GM23338 (cell line): ENCODE data around the gene BMPR1B. TPM values are rescaled to one million over a fixed set of nuclear protein-coding genes. Genes with fewer than 3 reads are reported as not detected.

Experiments
- ATAC-seq: fragments of 200-7000 bp; cut with Tn5 transposase; 3 replicates; pipeline ENCODE4 v1.9.1; 2020
- DNase-seq: peaks from one replicate; pipeline ENCODE4 v3.0.0-alpha.2; 2015; ENCODE audit warnings: low spot score
- H2AFZ ChIP-seq: fragments of 200-600 bp; sonication (generic); 2 replicates; pipeline ENCODE4 v1.8.0; 2016; ENCODE audit warnings: antibody characterized with exemption, mild to moderate bottlenecking, moderate library complexity
- H3F3A ChIP-seq: fragments of 200-600 bp; sonication (generic); replicated peaks from 2 replicates; pipeline ENCODE4 v1.8.0; 2017; ENCODE audit warnings: antibody characterized with exemption, mixed run types, low read depth
- H3K27ac ChIP-seq: fragments of 200-600 bp; sonication (generic); 2 replicates; pipeline ENCODE4 v1.6.1; 2016; ENCODE audit warnings: low read depth
- H3K27me3 ChIP-seq: fragments of 200-600 bp; sonication (generic); 2 replicates; pipeline ENCODE4 v1.8.0; 2016; ENCODE audit warnings: mild to moderate bottlenecking, mixed run types, moderate library complexity; ENCODE audit not compliant: insufficient read depth
- H3K36me3 ChIP-seq: fragments of 200-600 bp; sonication (generic); 2 replicates; pipeline ENCODE4 v1.8.0; 2016; ENCODE audit warnings: mild to moderate bottlenecking; ENCODE audit not compliant: insufficient read depth
- H3K4me1 ChIP-seq: fragments of 200-600 bp; sonication (generic); 2 replicates; pipeline ENCODE4 v1.8.0; 2016; ENCODE audit warnings: mild to moderate bottlenecking, moderate library complexity; ENCODE audit not compliant: insufficient read depth
- H3K4me2 ChIP-seq: fragments of 200-600 bp; sonication (generic); 2 replicates; pipeline ENCODE4 v1.7.1; 2017; ENCODE audit warnings: mixed run types
- H3K4me3 ChIP-seq: fragments of 200-600 bp; sonication (generic); 2 replicates; pipeline ENCODE4 v1.6.1; 2016; ENCODE audit warnings: mixed run types
- H3K79me2 ChIP-seq: fragments of 200-600 bp; sonication (generic); replicated peaks from 2 replicates; pipeline ENCODE4 v1.8.0; 2017; ENCODE audit warnings: mild to moderate bottlenecking; ENCODE audit not compliant: insufficient read depth
- H3K9me2 ChIP-seq: fragments of 200-600 bp; sonication (generic); 2 replicates; pipeline ENCODE4 v1.8.0; 2017; ENCODE audit not compliant: insufficient read depth
- H4K20me1 ChIP-seq: fragments of 200-600 bp; sonication (generic); replicated peaks from 2 replicates; pipeline ENCODE4 v1.8.0; 2017; ENCODE audit warnings: mild to moderate bottlenecking; ENCODE audit not compliant: insufficient read depth
- H3K27ac Mint-ChIP-seq: 2 replicates; pipeline ENCODE4 v1.8.0; 2020; ENCODE audit warnings: inconsistent platforms, mild to moderate bottlenecking, moderate library complexity, mixed read lengths
- H3K27me3 Mint-ChIP-seq: 3 replicates; pipeline ENCODE4 v1.8.0; 2022; ENCODE audit warnings: low read depth, mild to moderate bottlenecking, moderate library complexity, mixed read lengths, inconsistent platforms; ENCODE audit not compliant: insufficient read depth, poor library complexity
- H3K36me3 Mint-ChIP-seq: 3 replicates; pipeline ENCODE4 v1.8.0; 2021; ENCODE audit warnings: low read depth, mild to moderate bottlenecking, inconsistent platforms, moderate library complexity, mixed read lengths
- H3K4me1 Mint-ChIP-seq: 3 replicates; pipeline ENCODE4 v1.8.0; 2020; ENCODE audit warnings: mild to moderate bottlenecking, inconsistent platforms, mixed read lengths
- H3K4me3 Mint-ChIP-seq: 3 replicates; pipeline ENCODE4 v1.8.0; 2021; ENCODE audit warnings: moderate library complexity, mild to moderate bottlenecking, inconsistent platforms, mixed read lengths
- H3K9me3 Mint-ChIP-seq: 3 replicates; pipeline ENCODE4 v1.8.0; 2020; ENCODE audit warnings: moderate library complexity, mild to moderate bottlenecking, inconsistent platforms, mixed read lengths
- CREB1 ChIP-seq: fragments of 250-450 bp; sonication (Bioruptor Pico); IDR thresholded peaks from 2 replicates; pipeline ENCODE4 v1.5.0; 2020; ENCODE audit warnings: low read depth, mild to moderate bottlenecking, moderate library complexity
- ETS1 ChIP-seq: IDR thresholded peaks from 2 replicates; pipeline ENCODE4 v1.6.1; 2016; ENCODE audit warnings: antibody characterized with exemption
- EZH2 ChIP-seq: fragments of 200-600 bp; sonication (generic); IDR thresholded peaks from one replicate; pipeline ENCODE4 v1.8.0; 2017; ENCODE audit warnings: antibody characterized with exemption, mild to moderate bottlenecking, low read depth; ENCODE audit not compliant: unreplicated experiment
- EZH2phosphoT487 ChIP-seq: fragments of 200-600 bp; sonication (generic); IDR thresholded peaks from one replicate; pipeline ENCODE4 v1.8.1; 2018; ENCODE audit warnings: antibody characterized with exemption; ENCODE audit not compliant: unreplicated experiment
- JUNB ChIP-seq: IDR thresholded peaks from one replicate; pipeline ENCODE4 v1.6.1; 2016; ENCODE audit warnings: antibody characterized with exemption; ENCODE audit not compliant: unreplicated experiment
- NANOG ChIP-seq: IDR thresholded peaks from 2 replicates; pipeline ENCODE4 v1.6.1; 2016; ENCODE audit warnings: antibody characterized with exemption, borderline replicate concordance
- POLR2AphosphoS5 ChIP-seq: IDR thresholded peaks from 2 replicates; pipeline ENCODE4 v1.6.1; 2016; ENCODE audit warnings: antibody characterized with exemption, low read depth
- REST ChIP-seq: IDR thresholded peaks from one replicate; pipeline ENCODE4 v1.6.1; 2018; ENCODE audit warnings: antibody characterized with exemption; ENCODE audit not compliant: unreplicated experiment
- STAT1 ChIP-seq: IDR thresholded peaks from one replicate; pipeline ENCODE4 v1.6.1; 2016; ENCODE audit warnings: antibody characterized with exemption; ENCODE audit not compliant: unreplicated experiment
- ZNF114 ChIP-seq: fragments of 250-450 bp; sonication (Bioruptor Pico); IDR thresholded peaks from 2 replicates; pipeline ENCODE4 v1.5.0; 2020; ENCODE audit warnings: mild to moderate bottlenecking, moderate library complexity
- ZNF331 ChIP-seq: fragments of 250-450 bp; sonication (Bioruptor Pico); IDR thresholded peaks from 2 replicates; pipeline ENCODE4 v1.5.0; 2020; ENCODE audit warnings: low read depth, mild to moderate bottlenecking, moderate library complexity
- polyA plus RNA-seq: library from polyadenylated mRNA; unstranded; fragments of >200 nt; fragmentation: Nextera tagmentation; extraction: Ambion mirVana; gene quantifications from 2 replicates; pipeline ENCODE4 v1.2.1, GENCODE V29; 2016
- total RNA-seq: library from RNA; depleted of rRNA; stranded (reverse); fragments of >200 nt; shearing (Covaris generic); gene quantifications from 2 replicates; pipeline ENCODE4 v1.2.3, GENCODE V29; 2014
- TF ChIP-seq, protein P1 (sequence below): fragments of 250-450 bp; sonication (Bioruptor Pico); IDR thresholded peaks from 2 replicates; pipeline ENCODE4 v1.5.0; 2020; ENCODE audit warnings: mild to moderate bottlenecking, moderate library complexity
- TF ChIP-seq, protein P2 (sequence below), 2 experiments: fragments of 200-600 bp in 1 of 2; sonication (generic) in 1 of 2; conservative IDR thresholded peaks; 2 replicates each; pipeline versions ENCODE4 v1.5.1 to v1.6.1; 2016 to 2017; ENCODE audit warnings: antibody characterized with exemption in 2 of 2, low read depth in 2 of 2, mild to moderate bottlenecking in 2 of 2, moderate library complexity in 1 of 2

The BMPR1B gene
- total and polyA plus RNA-seq, 2 experiments from 2014 or later, result 0.48 to 1.0 TPM

DNA sequence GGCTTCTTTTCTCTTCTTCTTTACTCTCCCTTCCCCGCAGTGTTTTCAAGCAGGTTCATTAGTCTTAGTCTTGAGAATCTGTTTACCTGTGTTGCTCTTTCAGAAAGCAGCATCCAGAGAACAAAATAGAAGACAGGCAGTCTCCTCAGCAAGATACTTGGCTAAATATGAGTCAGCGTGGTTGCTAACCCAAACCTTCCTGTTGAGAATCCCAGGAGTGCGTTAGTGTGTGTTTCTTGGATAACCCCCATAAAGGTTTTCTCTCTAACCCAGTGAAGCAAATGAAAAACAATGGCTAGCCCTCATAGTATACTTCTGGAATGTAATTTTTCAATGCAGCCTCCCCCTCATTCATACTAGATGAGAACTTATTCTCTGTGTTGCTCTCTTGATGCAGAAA lies 41.1 kb downstream of the BMPR1B start (continued):
- TF ChIP-seq, protein P1, sequence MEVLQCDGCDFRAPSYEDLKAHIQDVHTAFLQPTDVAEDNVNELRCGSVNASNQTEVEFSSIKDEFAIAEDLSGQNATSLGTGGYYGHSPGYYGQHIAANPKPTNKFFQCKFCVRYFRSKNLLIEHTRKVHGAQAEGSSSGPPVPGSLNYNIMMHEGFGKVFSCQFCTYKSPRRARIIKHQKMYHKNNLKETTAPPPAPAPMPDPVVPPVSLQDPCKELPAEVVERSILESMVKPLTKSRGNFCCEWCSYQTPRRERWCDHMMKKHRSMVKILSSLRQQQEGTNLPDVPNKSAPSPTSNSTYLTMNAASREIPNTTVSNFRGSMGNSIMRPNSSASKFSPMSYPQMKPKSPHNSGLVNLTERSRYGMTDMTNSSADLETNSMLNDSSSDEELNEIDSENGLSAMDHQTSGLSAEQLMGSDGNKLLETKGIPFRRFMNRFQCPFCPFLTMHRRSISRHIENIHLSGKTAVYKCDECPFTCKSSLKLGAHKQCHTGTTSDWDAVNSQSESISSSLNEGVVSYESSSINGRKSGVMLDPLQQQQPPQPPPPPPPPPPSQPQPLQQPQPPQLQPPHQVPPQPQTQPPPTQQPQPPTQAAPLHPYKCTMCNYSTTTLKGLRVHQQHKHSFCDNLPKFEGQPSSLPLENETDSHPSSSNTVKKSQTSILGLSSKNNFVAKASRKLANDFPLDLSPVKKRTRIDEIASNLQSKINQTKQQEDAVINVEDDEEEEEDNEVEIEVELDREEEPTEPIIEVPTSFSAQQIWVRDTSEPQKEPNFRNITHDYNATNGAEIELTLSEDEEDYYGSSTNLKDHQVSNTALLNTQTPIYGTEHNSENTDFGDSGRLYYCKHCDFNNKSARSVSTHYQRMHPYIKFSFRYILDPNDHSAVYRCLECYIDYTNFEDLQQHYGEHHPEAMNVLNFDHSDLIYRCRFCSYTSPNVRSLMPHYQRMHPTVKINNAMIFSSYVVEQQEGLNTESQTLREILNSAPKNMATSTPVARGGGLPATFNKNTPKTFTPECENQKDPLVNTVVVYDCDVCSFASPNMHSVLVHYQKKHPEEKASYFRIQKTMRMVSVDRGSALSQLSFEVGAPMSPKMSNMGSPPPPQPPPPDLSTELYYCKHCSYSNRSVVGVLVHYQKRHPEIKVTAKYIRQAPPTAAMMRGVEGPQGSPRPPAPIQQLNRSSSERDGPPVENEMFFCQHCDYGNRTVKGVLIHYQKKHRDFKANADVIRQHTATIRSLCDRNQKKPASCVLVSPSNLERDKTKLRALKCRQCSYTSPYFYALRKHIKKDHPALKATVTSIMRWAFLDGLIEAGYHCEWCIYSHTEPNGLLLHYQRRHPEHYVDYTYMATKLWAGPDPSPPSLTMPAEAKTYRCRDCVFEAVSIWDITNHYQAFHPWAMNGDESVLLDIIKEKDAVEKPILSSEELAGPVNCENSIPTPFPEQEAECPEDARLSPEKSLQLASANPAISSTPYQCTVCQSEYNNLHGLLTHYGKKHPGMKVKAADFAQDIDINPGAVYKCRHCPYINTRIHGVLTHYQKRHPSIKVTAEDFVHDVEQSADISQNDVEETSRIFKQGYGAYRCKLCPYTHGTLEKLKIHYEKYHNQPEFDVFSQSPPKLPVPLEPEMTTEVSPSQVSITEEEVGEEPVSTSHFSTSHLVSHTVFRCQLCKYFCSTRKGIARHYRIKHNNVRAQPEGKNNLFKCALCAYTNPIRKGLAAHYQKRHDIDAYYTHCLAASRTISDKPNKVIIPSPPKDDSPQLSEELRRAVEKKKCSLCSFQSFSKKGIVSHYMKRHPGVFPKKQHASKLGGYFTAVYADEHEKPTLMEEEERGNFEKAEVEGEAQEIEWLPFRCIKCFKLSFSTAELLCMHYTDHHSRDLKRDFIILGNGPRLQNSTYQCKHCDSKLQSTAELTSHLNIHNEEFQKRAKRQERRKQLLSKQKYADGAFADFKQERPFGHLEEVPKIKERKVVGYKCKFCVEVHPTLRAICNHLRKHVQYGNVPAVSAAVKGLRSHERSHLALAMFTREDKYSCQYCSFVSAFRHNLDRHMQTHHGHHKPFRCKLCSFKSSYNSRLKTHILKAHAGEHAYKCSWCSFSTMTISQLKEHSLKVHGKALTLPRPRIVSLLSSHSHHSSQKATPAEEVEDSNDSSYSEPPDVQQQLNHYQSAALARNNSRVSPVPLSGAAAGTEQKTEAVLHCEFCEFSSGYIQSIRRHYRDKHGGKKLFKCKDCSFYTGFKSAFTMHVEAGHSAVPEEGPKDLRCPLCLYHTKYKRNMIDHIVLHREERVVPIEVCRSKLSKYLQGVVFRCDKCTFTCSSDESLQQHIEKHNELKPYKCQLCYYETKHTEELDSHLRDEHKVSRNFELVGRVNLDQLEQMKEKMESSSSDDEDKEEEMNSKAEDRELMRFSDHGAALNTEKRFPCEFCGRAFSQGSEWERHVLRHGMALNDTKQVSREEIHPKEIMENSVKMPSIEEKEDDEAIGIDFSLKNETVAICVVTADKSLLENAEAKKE (CRISPR knock-in tag), result no peak

- no peaks in the 10 kb centered on the region for H3K36me3 ChIP-seq
- no peaks in the 10 kb centered on the region for H3K9me3 Mint-ChIP-seq
- TF ChIP-seq REST, result no peak
- no peak for TF ChIP-seq CREB1 (CRISPR knock-in tag)
- TF ChIP-seq ZNF114, result no peak
- TF ChIP-seq, protein P2, sequence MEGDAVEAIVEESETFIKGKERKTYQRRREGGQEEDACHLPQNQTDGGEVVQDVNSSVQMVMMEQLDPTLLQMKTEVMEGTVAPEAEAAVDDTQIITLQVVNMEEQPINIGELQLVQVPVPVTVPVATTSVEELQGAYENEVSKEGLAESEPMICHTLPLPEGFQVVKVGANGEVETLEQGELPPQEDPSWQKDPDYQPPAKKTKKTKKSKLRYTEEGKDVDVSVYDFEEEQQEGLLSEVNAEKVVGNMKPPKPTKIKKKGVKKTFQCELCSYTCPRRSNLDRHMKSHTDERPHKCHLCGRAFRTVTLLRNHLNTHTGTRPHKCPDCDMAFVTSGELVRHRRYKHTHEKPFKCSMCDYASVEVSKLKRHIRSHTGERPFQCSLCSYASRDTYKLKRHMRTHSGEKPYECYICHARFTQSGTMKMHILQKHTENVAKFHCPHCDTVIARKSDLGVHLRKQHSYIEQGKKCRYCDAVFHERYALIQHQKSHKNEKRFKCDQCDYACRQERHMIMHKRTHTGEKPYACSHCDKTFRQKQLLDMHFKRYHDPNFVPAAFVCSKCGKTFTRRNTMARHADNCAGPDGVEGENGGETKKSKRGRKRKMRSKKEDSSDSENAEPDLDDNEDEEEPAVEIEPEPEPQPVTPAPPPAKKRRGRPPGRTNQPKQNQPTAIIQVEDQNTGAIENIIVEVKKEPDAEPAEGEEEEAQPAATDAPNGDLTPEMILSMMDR (conservative IDR thresholded peaks at IDR 0.05; ENCODE audit: low read depth in 2 of 2), result no peak
- TF ChIP-seq ETS1, result no peak
- TF ChIP-seq JUNB, result no peak
- TF ChIP-seq POLR2AphosphoS5, result no peak
- TF ChIP-seq NANOG, result no peak
- TF ChIP-seq EZH2, result no peak
- no peak for TF ChIP-seq STAT1
- TF ChIP-seq EZH2phosphoT487, result no peak
- TF ChIP-seq ZNF331 (CRISPR knock-in tag), result no peak
Observed at GRCh38 chr4:94801016-94801415, 43.3 kb downstream of the BMPR1B start.

More at GRCh38 chr4:94801016-94801415, 43.3 kb downstream of the BMPR1B start:
- H3K79me2 ChIP-seq, result no peaks in the 10 kb centered on the region
- H3K36me3 Mint-ChIP-seq, result no peaks in the 10 kb centered on the region
- no peak for ATAC-seq
- H4K20me1 ChIP-seq, result no peaks in the 10 kb centered on the region
- no peak overlapping the region for H3K4me3 ChIP-seq
- no peaks in the 10 kb centered on the region for H3F3A ChIP-seq
- H3K4me1 ChIP-seq, result 0 out of 2 replicates have a peak, but pooled peaks cover 8% of the 10 kb centered on the region
- no peak for DNase-seq
- H3K4me3 Mint-ChIP-seq, result no peak overlapping the region
- peaks cover 2% of the 10 kb centered on the region for H3K27me3 Mint-ChIP-seq
- no peak overlapping the region for H3K27ac ChIP-seq
- no peak overlapping the region for H3K27ac Mint-ChIP-seq
- no peak overlapping the region for H3K4me2 ChIP-seq
- no peak overlapping the region for H2AFZ ChIP-seq
- H3K9me2 ChIP-seq, result no peaks in the 10 kb centered on the region; the same call in 1 of the 2 replicates
- no peaks in the 10 kb centered on the region for H3K27me3 ChIP-seq
- H3K4me1 Mint-ChIP-seq, result peaks cover 9% of the 10 kb centered on the region; the same call in 2 of the 3 replicates
